ENCODE measurements around the gene CADM1.

DNA sequence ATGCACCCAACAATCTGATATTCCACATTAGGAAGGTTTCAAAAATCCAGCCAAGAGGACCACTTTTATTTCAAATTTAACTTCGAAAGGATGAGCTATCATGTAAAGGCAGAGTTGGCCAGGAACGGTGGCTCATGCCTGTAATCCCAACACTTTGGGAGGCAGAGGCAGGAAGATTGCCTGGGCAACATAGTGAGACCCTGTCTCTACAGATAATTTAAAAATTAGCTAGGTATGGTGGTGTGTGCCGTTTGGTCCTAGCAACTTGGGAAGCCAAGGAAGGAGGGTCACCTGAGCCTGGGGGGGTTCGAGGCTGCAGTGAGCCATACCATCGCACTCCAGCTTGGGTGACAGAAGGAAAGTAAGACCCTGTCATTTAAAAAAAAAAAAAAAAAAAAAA is 96.7 kb downstream of the CADM1 start:
- no peak for TF ChIP-seq EZH2 (IDR thresholded peaks at IDR 0.05)
- TF ChIP-seq POLR2AphosphoS5 (IDR thresholded peaks at IDR 0.05; ENCODE audit: borderline replicate concordance, low read depth, low read length): no peak
- no peak for TF ChIP-seq FOXP2 (optimal IDR thresholded peaks at IDR 0.05; ENCODE audit: control extremely low read depth, extremely low read length, insufficient read depth)

All from SK-N-MC (cell line).